Stimulated activated CD4-positive, alpha-beta T cell treated with anti-CD3 and anti-CD28 coated beads, TNF-alpha, amount 100 ng/mL, for 4 hours (primary cell): ENCODE results near the gene GLIPR2.
"Not testable (repeated sequence)": the region's sequence is repeated elsewhere in the genome, so short reads cannot be mapped to it uniquely, and the experiment has no call there.

ENCODE experiments used
- DNase-seq, 3 experiments: peaks; one replicate each; pipeline ENCODE4 v3.0.0-alpha.2; 2020; ENCODE audit warnings: low read depth in 3 of 3

GLIPR2 gene

DNA sequence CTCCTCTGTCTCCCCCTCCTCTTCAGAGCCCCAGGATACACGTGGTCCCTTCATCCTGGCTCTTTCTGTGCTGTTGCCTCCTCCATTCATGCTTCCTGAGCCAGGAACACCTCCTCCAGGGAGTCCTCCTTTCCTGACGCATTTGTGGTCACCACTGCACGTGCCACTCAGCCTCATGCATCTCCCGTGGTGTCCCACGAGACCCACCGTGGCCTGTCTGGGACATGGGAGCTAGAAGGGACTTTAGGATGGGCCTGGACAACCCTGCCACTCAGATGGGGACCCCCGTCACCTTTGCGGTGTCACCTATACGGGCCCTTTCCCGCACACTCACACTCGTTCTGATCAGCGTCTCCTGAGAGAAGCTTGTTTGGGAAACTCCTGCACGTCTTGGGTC is 6.7 kb downstream of the GLIPR2 start:
- DNase-seq, result no peak

DNA sequence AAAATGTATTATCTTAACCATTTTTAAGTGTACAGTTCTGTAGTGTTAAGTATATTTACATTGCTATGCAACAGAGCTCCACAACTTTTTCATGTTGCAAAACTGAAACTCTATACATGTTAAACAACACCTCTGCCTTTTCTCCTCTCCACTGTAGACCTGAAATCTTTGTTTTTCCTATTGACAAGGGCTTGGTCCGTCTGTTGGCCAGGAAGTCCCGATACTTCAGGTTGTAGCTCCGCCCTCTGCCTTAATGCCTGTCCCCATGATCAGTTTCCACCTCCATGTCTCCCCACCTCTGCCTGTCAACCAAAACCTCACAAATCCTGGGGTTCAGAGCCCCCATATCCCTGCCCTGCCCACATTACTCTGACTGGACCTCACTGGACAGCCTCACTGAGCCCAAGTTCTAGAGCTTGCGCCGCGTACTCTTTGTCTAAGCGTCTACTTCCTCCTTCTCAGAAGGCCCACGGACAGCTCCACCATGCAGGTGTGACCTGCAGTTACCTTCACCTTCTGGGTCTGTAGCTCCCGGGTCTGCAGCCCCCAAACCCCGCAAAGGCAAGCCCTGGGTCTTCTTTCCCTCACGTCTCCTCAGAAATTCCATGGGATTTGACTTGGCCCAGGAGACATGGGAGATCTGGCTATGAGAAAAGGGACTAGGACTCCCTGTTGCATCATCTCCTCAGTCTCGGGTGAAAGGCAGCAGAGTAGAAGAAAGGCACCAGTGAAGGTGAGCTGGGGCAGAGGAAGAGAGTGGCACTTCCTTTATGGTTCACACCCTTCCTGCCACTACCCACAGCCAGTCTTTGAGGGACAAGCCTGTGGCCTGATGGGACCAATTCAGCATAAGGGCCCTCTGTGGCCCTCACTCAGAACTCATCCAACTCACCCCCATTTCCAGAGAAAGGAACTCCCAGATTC is 8.0 kb downstream of the GLIPR2 start:
- DNase-seq, result no peak

DNA sequence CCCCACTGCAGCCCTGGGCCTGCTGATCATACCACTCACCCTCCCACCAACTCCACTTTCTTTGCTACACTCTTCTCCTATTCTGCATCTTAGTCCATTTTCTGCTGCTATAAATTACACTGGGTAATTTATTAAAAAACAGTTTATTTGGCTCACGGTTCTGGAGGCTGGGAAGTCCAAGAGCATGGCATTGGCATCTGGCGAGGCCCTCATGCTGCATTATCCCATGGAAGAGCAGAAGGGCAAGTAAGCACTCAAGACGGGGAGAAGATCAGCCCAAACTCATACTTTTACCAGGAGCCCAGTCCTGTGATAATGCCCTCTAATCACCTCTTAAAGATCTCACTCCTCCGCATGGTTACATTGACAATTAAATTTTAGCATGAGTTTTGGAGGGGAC is 9.4 kb downstream of the GLIPR2 start:
- no peak for DNase-seq

DNA sequence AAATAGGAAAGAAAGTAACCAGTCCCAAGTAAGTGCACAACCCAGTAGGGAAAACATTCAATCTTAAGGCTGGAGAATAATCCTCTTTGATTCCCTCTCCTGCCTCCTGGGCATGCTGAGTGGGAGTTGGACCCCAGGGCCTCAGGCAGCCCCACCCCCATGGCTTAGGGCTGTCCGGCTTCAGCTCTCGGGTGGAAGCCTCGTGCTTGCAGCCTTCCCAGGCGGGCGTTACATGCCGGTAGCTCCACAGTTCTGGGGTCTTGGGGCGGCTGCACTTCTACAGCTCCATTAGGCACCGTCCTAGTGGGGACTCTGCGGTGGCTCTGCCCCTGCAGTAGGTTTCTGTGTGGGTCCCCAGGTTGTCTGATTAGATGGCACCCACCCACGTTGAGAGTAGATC is 10.1 kb downstream of the GLIPR2 start:
- no peak for DNase-seq

DNA sequence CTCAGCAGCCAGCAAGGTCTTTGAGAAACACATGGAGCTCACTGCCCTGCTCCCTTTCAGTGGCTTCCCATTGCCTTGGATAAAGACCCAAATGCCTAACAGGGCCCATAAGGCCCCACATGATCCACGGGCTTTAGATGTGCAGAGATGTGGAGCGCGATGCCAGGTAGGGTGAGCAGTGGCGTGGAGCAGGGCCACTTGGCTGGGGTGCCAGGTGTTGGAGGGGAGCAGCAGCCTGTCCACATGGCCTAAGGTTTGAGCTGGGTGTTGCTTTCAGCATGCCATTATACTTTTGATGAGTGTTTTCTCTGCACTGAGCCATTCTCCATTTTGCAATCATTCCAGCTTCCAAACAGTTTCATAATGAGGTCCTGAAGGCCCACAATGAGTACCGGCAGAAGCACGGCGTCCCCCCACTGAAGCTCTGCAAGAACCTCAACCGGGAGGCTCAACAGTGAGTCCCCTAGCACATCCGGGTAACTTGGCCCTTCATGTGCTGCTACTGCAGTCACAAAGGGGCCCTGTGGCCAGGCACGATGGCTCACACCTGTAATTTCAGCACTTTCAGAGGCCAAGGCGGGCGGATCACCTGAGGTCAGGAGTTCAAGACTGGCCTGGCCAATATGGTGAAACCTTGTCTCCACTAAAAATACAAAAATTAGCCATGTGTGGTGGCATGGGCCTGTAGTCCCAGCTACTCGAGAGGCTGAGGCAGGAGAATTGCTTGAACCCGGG is 11.1 kb downstream of the GLIPR2 start:
- DNase-seq, result no peak

DNA sequence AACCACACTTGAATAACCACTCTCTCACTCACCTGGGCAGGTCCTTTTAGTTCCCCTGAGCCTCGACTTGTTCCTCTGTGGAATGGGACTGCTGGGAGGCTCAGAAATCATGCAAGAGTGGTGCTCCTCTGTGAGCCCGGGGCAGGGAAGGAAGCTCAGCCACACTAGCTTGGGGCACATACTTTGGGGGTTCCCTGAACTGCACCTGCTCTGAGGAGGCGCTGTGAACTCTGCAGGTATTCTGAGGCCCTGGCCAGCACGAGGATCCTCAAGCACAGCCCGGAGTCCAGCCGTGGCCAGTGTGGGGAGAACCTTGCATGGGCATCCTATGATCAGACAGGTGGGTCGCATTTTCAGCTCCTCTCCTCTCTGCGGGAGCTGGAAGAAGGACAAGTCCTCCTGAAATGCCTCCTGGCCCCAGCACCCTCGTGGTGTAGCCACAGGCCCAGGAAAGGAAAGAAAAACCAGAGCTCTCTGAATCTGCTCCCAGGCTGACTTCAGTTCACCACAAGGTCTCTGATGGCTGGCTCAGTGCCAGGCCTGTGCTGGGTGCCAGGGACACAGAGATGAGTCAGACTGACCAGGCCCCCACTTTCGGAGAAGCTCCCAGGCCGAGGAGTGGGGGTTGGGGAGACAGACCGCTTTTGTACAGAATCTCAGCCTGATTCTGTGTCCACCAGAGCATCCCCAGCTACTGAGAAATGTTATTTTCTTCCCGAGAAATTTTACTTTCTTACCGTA is 11.9 kb downstream of the GLIPR2 start:
- DNase-seq, result peak in 2 of 3 experiments; percentile 38 to 61

DNA sequence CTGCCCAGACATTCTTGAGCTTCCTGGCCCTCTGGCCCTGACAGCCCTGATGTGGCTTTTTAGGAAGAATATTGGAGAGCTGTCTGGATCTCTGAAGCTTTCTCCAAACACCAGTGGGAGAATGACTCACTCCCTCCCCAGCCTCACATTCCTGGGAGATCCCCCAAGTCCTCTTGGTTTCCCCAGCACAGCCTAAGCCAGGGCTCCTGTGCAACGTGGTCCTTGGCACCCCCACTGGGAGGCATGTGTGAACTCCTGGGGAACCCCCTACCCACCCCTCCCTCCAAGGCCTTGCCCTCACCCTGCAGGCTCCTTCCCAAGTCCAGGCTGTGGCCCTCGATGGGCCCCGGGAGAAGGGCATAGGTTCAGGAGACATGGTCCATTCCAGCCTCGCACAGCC is 12.7 kb downstream of the GLIPR2 start:
- DNase-seq, result no peak

DNA sequence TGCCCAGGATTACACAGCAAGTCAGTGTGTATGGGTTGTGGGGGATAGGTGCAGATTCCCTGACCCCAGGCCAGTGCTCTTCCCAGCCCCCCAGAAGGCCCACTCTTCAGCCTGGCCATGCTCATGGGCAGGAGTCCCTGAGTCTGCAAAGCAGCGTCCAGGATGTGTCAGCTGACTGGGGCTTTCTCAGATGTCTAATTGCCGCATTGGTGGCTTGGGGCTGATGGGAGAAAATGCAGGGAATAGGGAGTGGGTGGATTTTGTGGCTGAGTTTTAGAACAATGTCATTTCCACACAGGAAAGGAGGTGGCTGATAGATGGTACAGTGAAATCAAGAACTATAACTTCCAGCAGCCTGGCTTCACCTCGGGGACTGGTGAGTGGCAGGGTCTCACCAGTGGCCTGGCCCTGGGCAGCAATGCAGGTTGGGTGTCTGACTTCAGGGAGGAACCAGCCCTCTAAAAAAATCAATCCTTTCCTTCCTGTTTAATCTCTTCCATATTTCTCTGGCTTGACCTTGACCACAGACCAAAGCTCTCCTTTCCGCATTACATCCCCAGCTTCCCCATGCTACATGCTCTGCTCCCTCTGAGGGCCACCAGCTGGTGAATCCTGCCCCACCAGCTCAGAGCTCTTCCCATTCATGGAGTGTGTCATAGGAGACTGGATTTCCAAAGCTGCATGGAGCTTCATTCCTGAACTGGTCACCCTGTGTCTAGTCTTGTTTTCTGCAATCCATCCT is 14.2 kb downstream of the GLIPR2 start:
- no peak for DNase-seq

DNA sequence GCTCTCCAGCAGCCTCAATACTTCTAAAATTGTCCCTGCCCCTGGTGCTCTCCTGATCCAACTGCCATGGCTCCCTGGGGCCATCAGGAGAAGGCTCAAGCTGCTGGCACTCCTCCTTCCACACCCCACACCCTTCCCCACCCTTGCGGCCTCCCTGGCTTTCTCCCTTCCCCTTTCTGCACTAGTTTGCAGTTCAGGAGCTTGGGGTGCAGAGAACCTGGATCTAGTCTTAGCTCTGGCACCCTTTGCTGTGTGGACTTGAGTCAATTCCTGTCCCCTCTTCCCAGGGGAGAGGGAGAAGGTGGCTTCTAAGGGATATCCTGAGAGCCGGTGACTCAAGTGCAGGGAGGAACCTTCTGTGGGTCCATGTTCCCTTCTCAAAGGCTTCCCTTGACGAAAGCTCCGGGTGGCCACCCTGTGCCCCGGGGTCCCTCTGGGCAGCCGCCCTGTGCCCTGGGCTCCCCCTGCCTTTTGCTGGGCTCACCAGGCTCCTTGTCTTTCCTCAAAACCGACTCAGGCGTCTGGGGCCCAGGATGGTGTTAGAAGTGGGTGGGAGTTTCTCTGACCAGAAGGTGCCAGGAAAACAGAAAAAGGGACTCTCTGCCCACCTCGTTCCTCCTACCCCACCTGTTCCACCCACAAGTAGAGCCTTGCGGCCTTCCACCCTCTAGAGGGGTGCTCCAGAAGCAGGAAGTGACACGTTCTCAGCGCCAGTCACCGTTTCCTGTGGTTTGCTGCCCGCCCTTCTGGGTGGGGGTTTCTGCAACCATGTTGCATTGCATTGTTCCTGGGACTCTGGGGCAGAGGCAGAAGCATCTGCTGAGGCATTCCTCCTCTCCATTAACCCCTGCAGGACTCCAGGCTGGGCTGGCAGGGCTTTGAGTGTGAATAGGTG is 15.0 kb downstream of the GLIPR2 start:
- DNase-seq, result peak; percentile 57 to 85 (median 80)

DNA sequence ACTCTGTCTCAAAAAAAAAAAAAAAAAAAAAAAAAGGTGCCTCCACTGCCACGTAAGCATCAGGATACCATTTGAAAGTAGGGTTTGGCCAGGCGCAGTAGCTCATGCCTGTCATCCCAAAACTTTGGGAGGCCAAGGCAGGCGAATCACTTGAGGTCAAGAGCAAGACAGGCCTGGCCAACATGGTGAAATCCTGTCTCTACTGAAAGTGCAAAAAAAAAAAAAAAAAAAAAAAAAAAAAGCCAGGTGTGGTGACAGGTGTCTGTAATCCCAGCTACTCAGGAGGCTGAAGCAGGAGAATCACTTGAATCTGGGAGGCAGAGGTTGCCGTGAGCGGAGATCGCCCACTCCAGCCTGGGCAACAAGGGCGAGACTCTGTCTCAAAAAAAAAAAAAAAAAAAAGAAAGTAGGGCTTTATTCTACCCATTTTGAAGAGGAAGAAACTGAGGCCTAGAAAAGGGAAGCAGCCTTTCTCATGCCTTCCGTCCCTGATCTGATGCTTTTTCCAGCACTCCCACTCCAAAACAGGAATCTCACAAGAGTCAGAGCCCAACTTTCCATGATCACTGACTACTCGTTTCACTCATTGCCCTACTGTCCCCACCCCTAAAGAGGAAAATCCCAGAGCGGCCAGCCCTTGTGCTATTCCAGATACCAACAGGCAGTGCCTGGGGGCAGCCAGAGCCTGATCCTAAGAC is 16.4 kb downstream of the GLIPR2 start:
- no peak for DNase-seq

DNA sequence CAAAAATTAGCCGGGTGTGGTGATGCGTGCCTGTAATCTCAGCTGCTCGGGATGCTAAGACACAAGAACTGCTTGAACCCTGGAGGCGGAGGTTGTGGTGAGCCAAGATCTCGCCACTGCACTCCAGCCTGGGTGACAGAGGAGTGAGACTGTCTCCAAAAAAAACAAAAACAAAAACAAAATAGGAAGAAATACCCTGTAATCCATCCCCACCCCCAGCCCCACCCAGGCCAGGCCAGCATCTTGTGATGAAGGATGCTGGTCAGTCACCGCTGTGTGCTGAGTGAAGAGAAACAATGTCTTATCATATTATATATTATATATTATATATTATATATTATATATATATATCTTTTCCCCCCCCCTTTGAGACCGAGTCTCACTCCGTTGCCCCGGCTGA is 17.2 kb downstream of the GLIPR2 start:
- DNase-seq, result no peak

DNA sequence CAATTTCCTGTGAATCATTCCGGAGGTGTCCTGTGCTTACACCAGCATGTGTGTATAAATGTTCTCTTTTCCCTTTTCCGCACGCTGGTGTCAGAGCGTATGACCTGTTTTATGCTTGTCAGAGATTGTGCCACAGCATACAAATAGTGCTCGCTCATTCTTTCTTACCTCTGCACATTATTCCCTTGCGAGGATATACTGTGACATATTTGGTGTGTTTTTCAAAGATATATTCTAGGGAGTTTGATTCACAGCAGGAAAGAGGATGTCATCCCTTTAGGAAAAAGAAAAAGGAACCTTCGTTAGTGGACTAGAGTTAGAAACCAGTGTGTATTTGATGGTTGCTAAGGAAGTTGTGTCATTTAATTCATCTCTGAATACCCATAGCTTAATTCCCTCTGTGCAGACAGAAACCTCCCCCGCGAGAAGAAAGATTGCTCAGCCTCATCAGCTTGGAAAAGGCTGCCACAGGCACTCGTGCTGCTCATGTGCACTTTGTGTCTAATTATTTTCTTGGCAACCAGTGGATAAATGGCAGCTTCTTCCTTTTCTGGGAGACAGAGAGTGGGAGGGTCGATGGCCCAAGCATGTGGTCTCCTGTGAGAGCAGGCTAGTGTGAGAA is 17.9 kb downstream of the GLIPR2 start:
- no peak for DNase-seq

DNA sequence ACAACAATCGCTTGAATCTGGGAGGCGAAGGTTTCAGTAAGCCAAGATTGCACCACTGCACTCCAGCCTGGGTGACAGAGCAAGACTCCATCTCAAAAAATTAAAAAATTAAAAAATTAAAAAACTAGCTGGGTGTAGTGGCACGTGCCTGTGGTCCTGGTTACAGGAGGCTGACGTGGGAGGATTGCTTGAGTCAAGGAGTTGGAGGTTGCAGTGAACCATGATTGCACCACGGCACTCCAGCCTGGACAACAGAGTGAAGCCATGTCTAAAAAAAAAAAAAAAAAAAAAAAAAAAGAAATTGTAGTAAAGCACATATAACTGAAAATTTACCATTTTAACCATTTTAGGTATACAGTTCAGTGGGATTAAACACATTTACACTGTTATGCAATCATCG is 19.6 kb downstream of the GLIPR2 start:
- no peak for DNase-seq

DNA sequence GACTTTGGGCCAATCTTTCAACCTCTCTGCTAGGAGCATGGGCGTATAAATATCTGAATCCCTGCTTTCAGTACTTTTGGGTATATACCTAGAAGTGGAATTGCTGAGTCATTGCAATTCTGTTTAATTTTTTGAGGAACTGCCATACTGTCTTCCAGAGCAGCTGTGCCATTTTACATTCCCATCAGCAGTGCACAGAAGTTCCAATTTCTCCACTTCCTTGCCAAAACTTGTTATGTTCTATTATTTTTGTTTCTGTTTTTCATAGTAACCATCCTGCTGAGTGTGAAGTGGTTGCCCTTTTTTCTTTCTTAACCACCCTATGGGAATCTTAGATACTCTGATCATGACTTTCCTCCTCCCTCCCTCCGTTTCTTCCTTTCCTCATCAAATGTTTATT is 21.6 kb downstream of the GLIPR2 start:
- no peak for DNase-seq

DNA sequence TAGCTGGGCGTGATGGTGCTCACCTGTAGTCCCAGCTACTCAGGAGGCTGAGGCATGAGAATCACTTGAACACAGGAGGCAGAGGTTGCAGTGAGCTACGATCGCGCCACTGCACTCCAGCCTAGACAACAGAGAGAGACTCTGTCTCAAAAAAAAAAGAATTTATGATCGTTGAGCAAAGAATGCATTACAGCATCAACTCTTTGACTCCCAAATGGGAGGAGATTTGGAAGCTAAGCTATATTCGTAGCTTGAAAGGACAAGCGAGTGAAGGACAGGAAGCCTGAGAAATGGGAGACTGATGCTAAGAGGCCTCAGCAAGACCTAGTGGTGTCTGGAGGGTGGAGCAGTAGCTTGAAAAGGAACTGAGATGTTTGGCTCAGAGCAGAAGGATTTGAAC is 22.4 kb downstream of the GLIPR2 start:
- DNase-seq, result no peak

DNA sequence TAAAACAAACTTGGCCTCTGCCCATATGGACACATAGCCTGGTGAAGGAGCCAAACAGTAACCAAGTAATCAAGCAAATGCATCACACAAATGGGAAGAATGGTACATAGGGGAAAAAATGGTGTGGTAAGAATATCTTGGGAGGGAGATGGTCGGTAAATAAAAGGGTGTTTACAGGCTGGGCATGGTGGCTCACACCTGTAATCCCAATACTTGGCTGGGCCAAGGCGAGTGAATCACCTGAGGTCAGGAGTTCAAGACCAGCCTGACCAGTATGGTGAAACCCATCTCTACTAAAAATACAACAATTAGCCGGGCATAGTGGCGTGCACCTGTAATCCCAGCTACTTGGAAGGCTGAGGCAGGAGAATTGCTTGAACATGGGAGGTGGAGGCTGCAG is 23.0 kb downstream of the GLIPR2 start:
- not testable (repeated sequence) for DNase-seq

DNA sequence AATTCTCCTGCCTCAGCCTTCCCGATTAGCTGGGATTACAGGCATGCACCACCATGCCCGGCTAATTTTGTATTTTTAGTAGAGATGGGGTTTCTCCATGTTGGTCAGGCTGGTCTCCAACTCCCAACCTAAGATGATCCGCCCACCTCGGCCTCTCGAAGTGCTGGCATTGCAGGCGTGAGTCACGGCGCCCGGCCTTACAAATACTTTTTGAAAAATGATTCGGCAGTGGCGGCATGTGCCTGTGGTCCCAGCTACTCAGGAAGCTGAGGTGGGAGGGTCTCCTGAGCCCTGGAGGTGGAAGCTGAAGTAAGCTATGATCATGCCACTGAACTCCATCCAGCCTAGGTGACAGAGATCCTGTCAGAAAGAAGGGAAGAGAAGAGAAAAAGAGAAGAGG is 23.6 kb downstream of the GLIPR2 start:
- DNase-seq, result not testable (repeated sequence)

DNA sequence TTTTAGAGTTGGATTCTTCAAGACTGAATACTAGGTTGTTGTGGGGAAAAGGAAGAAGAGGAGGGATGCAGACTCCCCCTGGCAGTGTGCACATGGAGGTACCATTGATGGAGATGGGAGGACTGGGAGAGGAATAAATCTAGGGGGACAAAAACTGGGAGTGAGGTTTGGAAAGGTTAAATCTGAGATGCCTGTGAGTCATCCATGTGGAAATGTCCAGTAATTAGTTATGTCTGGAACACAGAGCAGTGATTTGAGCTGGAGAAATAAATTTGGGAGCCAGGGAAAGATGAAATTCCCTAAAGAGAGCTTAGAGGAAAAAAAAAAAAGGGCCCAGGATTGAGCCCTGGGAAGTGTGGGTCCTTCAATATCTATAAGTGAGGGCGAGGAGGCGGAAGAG is 24.7 kb downstream of the GLIPR2 start:
- DNase-seq, result no peak

DNA sequence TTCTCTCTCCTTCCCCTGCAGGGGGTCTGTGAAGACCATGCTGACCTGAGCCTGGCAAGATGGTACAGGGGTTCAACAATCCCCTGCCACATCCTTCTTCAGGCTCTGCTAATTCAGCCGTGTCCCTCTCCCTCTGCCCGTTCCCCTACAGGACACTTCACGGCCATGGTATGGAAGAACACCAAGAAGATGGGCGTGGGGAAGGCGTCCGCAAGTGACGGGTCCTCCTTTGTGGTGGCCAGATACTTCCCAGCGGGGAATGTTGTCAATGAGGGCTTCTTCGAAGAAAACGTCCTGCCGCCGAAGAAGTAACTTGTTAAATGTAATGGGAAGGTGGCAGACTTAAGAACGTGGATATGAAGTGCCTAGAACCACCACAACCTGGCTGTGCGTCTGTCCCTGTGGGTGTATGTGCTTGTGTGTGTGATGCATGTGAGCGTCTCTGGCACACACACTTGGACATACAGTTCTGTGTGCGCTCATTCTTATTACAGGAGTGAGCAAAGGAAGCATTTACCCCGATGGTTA is 25.7 kb downstream of the GLIPR2 start:
- DNase-seq, result no peak
